AG04449 (cell line): Measurements from ENCODE around the gene SGMS1.
"Not testable (repeated sequence)": the region's sequence is repeated elsewhere in the genome, so short reads cannot be mapped to it uniquely, and the experiment has no call there.

Experiments used
- CTCF ChIA-PET: fragments of 350-600 bp; formaldehyde crosslinking; extraction: SDS; loops from one replicate; lab custom pipeline; 2021; ENCODE audit warnings: antibody characterized with exemption; lab: Yijun Ruan, JAX
- POLR2A ChIA-PET: fragments of 400-600, 350-600 bp; formaldehyde crosslinking; extraction: SDS; loops from one replicate; lab custom pipeline; 2020; ENCODE audit warnings: antibody characterized with exemption, inconsistent platforms; lab: Yijun Ruan, JAX
- DNase-seq: peaks from one replicate; pipeline ENCODE4 v3.0.0-alpha.2; 2010; ENCODE audit warnings: low read depth, low spot score
- H3K4me3 ChIP-seq: 2 replicates; pipeline ENCODE4 v1.5.1; 2011; ENCODE audit warnings: low read depth, mild to moderate bottlenecking, control low read depth, low read length
- TF ChIP-seq, protein P1 (sequence below): IDR thresholded peaks from one replicate; pipeline ENCODE4 v1.5.1; 2011; ENCODE audit warnings: mild to moderate bottlenecking, moderate library complexity, low read length, control low read depth, inconsistent platforms; ENCODE audit not compliant: insufficient read depth; ENCODE audit errors: missing control alignments

Gene SGMS1

DNA sequence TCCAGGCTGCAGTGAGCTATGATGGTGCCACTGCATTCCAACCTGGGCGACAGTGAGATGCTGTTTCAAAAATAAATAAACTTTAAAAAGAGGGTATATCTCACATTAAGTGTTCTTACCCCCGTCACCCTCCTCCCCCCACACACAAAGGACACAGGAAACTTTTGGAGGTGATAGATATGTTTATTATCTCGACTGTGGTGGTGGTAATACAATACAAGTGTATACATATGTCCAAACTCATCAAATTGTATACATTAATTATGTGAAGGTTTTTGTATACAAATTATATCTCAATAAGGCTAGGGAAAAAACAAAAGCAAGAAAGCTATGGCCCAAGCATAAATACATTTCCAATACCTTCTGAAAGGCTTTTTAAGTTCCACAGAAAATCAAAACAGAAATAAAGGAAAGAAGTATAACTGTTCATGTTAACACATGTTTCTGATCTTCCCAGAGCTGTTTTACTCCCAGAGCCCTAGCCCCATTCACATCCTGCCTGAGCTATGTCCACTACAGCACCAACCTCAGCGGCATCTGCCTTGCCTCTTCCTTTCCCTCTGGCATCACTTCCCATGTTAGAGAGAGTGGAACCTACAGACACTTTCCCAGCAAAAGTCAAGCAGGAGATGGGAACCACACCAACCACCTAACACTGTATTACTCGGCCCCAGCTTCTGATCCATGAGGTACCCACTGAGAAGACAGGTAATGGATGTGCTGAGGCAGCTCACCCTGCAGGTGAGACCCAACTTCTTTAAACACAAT is 48.1 kb downstream of the SGMS1 start:
- TF ChIP-seq, protein P1, sequence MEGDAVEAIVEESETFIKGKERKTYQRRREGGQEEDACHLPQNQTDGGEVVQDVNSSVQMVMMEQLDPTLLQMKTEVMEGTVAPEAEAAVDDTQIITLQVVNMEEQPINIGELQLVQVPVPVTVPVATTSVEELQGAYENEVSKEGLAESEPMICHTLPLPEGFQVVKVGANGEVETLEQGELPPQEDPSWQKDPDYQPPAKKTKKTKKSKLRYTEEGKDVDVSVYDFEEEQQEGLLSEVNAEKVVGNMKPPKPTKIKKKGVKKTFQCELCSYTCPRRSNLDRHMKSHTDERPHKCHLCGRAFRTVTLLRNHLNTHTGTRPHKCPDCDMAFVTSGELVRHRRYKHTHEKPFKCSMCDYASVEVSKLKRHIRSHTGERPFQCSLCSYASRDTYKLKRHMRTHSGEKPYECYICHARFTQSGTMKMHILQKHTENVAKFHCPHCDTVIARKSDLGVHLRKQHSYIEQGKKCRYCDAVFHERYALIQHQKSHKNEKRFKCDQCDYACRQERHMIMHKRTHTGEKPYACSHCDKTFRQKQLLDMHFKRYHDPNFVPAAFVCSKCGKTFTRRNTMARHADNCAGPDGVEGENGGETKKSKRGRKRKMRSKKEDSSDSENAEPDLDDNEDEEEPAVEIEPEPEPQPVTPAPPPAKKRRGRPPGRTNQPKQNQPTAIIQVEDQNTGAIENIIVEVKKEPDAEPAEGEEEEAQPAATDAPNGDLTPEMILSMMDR, result no peak
- no peak for DNase-seq
- ChIA-PET POLR2A (no interaction called here), CTCF (interaction anchor here (0.9 to 1.7 kb wide), 3 partner anchors 10 to 155 kb away, joined by 4 to 6 read pairs (median 4); no protein-coding TSS in a partner anchor)
- no peak overlapping the region for H3K4me3 ChIP-seq

DNA sequence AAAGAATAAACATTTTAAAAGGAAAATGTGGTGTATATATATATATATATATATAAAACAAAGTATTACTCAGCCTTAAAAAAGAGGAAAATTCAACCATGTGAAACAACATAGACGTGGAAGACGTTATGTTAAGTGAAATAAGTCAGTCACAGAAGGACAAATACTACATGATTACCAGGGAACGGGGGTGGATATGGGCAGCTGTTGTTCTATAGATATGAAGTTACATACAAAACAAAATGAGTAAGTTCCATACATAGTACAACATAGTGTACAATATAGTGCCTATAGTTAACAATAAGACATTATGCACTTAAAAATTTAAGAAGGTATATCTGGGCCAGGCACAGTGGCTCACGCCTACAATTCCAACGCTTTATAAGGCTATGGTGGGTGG is 48.8 kb downstream of the SGMS1 start:
- no peak overlapping the region for H3K4me3 ChIP-seq
- no peak for DNase-seq
- TF ChIP-seq, protein P1, result no peak
- CTCF ChIA-PET, result interaction anchor here (1.7 kb wide), 1 partner anchor 21 kb away, joined by 6 read pairs; no protein-coding TSS in a partner anchor
- POLR2A ChIA-PET, result no interaction called here

DNA sequence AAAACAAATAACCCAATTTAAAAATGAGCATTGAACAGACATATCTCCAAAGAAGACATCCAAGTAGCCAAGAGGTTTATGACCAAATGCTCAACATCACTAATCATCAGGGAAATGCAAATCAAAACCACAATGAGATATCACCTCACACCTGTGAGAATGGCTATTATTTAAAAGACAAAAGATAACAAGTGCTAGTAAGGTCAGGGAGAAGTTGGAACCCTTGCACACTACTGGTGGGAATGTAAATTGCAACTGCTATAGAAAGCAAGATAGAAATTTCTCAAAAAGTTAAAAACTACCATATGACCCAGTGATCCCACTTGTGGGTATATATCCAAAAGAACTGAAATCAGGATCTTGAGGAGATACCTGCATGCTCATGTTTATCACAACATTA is 49.5 kb downstream of the SGMS1 start:
- no peak for DNase-seq
- TF ChIP-seq, protein P1, result no peak
- no peak overlapping the region for H3K4me3 ChIP-seq
- CTCF ChIA-PET, result interaction anchor here (0.9 to 1.7 kb wide), 2 partner anchors 21 to 207 kb away, joined by 3 to 6 read pairs; no protein-coding TSS in a partner anchor
- POLR2A ChIA-PET, result no interaction called here

DNA sequence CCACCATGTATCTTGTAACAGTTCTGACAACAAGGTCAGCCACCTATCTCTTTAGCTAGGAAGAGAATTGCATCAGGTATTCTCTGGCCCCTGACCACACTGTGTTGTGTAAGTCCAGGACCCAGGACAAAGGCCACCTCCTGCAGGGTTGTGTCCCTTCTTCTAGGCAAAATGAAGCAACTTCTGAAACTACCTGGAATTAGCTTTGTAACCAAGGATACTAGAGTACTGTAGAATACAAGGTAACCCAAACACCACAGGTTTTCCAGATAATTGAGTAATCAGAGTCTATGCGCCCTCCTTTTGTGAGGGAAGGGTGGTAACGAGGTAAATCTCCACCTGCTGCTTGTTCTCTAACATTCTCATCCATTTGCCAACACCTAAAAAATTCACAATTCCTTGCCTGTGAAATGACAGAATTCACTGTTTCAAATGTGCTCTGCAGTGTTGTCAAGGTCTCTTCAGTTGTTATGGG is 51.7 kb downstream of the SGMS1 start:
- no peak for DNase-seq
- H3K4me3 ChIP-seq, result no peak overlapping the region
- CTCF ChIA-PET, result interaction anchor here (1.1 kb wide), 1 partner anchor 151 kb away, joined by 3 read pairs; no protein-coding TSS in a partner anchor
- POLR2A ChIA-PET, result no interaction called here
- TF ChIP-seq, protein P1, result no peak

DNA sequence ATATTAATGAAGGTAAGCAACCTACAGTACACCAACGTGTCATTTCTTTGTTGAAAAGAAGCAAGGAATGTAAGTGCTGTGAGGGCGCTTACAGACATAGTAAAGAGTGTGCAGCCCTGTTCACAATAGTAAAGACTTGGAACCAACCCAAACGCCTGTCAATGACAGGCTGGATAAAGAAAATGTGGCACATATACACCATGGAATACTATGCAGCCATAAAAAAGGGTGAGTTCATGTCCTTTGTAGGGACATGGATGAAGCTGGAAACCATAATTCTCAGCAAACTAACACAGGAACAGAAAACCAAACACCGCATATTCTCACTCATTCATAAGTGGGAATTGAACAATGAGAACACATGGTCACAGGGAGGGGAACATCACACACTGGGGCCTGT is 55.0 kb downstream of the SGMS1 start:
- CTCF ChIA-PET, H3K4me3 ChIP-seq, POLR2A ChIA-PET, DNase-seq: not testable (repeated sequence)

DNA sequence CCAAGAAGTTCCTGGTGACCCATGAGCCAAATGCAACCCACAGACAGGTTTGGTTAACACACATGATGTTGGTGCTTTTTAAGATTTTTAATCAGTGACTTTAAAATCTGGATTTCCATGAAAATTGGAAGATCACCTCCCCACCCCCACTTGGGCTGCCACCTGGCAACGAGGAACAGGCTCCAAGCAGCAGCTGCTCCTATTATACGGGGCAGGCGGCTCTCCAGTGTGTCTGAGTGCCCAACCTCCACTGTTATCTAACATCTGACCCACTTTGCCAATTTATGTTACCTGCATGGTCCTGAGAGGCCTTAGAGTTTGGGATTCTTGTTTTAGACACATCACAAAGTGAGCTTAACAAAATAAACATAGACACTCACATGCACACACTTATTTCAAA is 56.4 kb downstream of the SGMS1 start:
- ChIA-PET CTCF (no interaction called here), POLR2A (no interaction called here)
- no peak overlapping the region for H3K4me3 ChIP-seq
- DNase-seq, result no peak
- TF ChIP-seq, protein P1, result no peak

DNA sequence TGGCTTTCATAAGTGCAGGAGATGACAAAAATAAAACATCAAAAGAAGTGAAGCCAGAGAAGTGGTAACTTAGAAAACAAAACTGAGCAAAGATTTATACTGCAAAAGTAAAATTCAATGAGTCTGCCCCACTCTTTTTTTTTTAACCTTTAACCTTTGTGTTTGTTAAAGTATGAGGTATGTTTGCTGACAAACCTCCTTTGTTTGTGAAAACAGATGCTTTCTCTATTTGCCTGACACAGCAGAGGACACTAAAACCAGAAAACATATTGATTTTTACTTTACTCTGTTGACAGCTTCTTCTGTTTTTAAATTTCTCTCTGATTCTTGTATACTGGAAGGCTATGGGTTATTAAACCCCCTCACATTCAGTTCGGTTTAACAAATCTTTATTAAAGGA is 57.6 kb downstream of the SGMS1 start:
- H3K4me3 ChIP-seq, result no peak overlapping the region
- no peak for DNase-seq
- TF ChIP-seq, protein P1, result no peak
- POLR2A ChIA-PET, result no interaction called here
- CTCF ChIA-PET, result interaction anchor here (1.1 kb wide), 1 partner anchor 10 kb away, joined by 3 read pairs; no protein-coding TSS in a partner anchor
